GM12801 (cell line): ENCODE results near the gene DNAJC25.

Source experiments
- CTCF ChIP-seq: IDR thresholded peaks from one replicate; pipeline ENCODE4 v1.5.1; 2011; ENCODE audit warnings: control low read depth; ENCODE audit not compliant: insufficient read length; ENCODE audit errors: extremely low read depth

Gene DNAJC25

GRCh38 chr9:111630964-111631213, 245 bp upstream of the DNAJC25 start:
- no peak for TF ChIP-seq CTCF

GRCh38 chr9:111632060-111632459, 926 bp downstream of the DNAJC25 start:
- no peak for TF ChIP-seq CTCF

GRCh38 chr9:111632695-111633388, 1.7 kb downstream of the DNAJC25 start:
- TF ChIP-seq CTCF: no peak

- TF ChIP-seq CTCF: no peak
Measured at GRCh38 chr9:111633389-111633736, 2.2 kb downstream of the DNAJC25 start.

- TF ChIP-seq CTCF: no peak
Measured at GRCh38 chr9:111634860-111635259, 3.7 kb downstream of the DNAJC25 start.

- no peak for TF ChIP-seq CTCF
Measured at GRCh38 chr9:111637421-111637950, 6.4 kb downstream of the DNAJC25 start.

- TF ChIP-seq CTCF: no peak
Measured at GRCh38 chr9:111644195-111644772, 13.2 kb downstream of the DNAJC25 start.
